ENCODE measurements around the gene ST3GAL3. TPM values are rescaled to one million over a fixed set of nuclear protein-coding genes. Genes with fewer than 3 reads are reported as not detected.

The ST3GAL3 gene
- total RNA-seq, 6 experiments from 2014 or later = 6.4 to 14.2 (median 12.0) TPM

DNA sequence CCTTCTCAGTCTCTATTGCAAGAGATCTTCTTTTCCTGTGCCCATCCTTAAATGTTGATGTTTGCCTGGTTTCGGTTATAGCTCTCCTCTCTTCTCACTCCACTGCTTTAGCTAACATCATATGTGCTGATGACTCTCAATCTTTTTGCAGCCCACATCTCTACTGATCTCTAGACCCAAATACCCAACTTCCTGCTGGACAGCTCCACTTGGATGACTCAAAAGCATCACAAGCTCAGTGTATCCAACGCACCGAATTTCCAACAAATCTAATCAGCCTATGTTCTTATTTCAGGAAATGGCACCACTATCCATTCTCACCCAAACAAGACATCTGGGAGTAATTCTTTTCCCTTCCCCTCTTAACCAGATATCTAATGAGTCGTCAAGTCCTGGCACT is 147.1 kb downstream of the ST3GAL3 start:
- no peaks in the 10 kb centered on the region for H3K36me3 ChIP-seq
- intact Hi-C loops (cut with DNase I) = no loop called here
- ATAC-seq (no peak), DNase-seq (no peak)
- no peaks in the 10 kb centered on the region for H3K4me1 ChIP-seq
- H3K4me3 ChIP-seq = no peak overlapping the region
- H3K27ac ChIP-seq = no peak overlapping the region
- TF ChIP-seq CTCF (IDR thresholded peaks at IDR 0.05) (no peak), POLR2A (IDR thresholded peaks at IDR 0.05) (no peak)
- no peaks in the 10 kb centered on the region for H3K9me3 ChIP-seq
- H3K27me3 ChIP-seq = no peaks in the 10 kb centered on the region
- WGBS (ENCODE audit: insufficient coverage, low coverage, low lambda C conversion rate, missing lambda C conversion rate) = 87% methylated on average over 4 of the region's 4 CpGs

GRCh38 chr1:43856188-43856587 is 148.9 kb downstream of the ST3GAL3 start:
- no peak for TF ChIP-seq POLR2A (IDR thresholded peaks at IDR 0.05)
- TF ChIP-seq CTCF (IDR thresholded peaks at IDR 0.05) = no peak
- 95% methylated on average over 5 of the region's 5 CpGs for WGBS (ENCODE audit: insufficient coverage, low coverage, low lambda C conversion rate, missing lambda C conversion rate)
- Histone ChIP-seq H3K27ac (no peak overlapping the region), H3K4me1 (no peaks in the 10 kb centered on the region), H3K9me3 (no peaks in the 10 kb centered on the region), H3K27me3 (no peaks in the 10 kb centered on the region), H3K36me3 (no peaks in the 10 kb centered on the region), H3K4me3 (no peak overlapping the region)
- ATAC-seq (no peak), DNase-seq (no peak)
- intact Hi-C loops (cut with DNase I) = no loop called here

GRCh38 chr1:43857163-43857562 is 149.8 kb downstream of the ST3GAL3 start:
- H3K27me3 ChIP-seq = no peaks in the 10 kb centered on the region
- no peak for ATAC-seq
- H3K36me3 ChIP-seq = no peaks in the 10 kb centered on the region
- H3K9me3 ChIP-seq = no peaks in the 10 kb centered on the region
- H3K4me3 ChIP-seq = no peak overlapping the region
- TF ChIP-seq CTCF (IDR thresholded peaks at IDR 0.05) (no peak), POLR2A (IDR thresholded peaks at IDR 0.05) (no peak)
- H3K4me1 ChIP-seq = no peaks in the 10 kb centered on the region
- intact Hi-C loops (cut with DNase I) = no loop called here
- DNase-seq = no peak
- H3K27ac ChIP-seq = no peak overlapping the region

GRCh38 chr1:43858324-43858723 is 151.0 kb downstream of the ST3GAL3 start:
- TF ChIP-seq CTCF (IDR thresholded peaks at IDR 0.05) (no peak), POLR2A (IDR thresholded peaks at IDR 0.05) (no peak)
- Histone ChIP-seq H3K9me3 (no peaks in the 10 kb centered on the region), H3K27me3 (no peaks in the 10 kb centered on the region), H3K4me1 (no peaks in the 10 kb centered on the region), H3K36me3 (no peaks in the 10 kb centered on the region), H3K27ac (no peak overlapping the region), H3K4me3 (no peak overlapping the region)
- ATAC-seq (no peak), DNase-seq (no peak)
- WGBS (ENCODE audit: insufficient coverage, low coverage, low lambda C conversion rate, missing lambda C conversion rate) = no CpG with 5 or more reads among the region's 2 CpGs
- intact Hi-C loops (cut with DNase I) = no loop called here

- no peaks in the 10 kb centered on the region for H3K4me1 ChIP-seq
- H3K4me3 ChIP-seq = no peak overlapping the region
- H3K9me3 ChIP-seq = no peaks in the 10 kb centered on the region
- DNase-seq (no peak), ATAC-seq (peak in 1 of 4 donors; percentile 22)
- H3K36me3 ChIP-seq = no peaks in the 10 kb centered on the region
- no peaks in the 10 kb centered on the region for H3K27me3 ChIP-seq
- H3K27ac ChIP-seq = no peak overlapping the region
- TF ChIP-seq CTCF (IDR thresholded peaks at IDR 0.05) (no peak), POLR2A (IDR thresholded peaks at IDR 0.05) (no peak)
- WGBS (ENCODE audit: insufficient coverage, low coverage, low lambda C conversion rate, missing lambda C conversion rate) = 60% methylated on average over 1 of the region's 3 CpGs
- intact Hi-C loops (cut with DNase I) = no loop called here
Measured at GRCh38 chr1:43861337-43861736, 154.0 kb downstream of the ST3GAL3 start.

Data from right lobe of liver (tissue), 6 donors.